GM18505 (cell line): Measurements from ENCODE around the gene CAPZA2.
"Not testable (repeated sequence)": the region's sequence is repeated elsewhere in the genome, so short reads cannot be mapped to it uniquely, and the experiment has no call there.

Experiments
- ATAC-seq: cut with Tn5 transposase; IDR thresholded peaks from one replicate; pipeline ENCODE4 v1.9.1; 2021; ENCODE audit not compliant: unreplicated experiment
- POLR2A ChIP-seq: IDR thresholded peaks from 4 replicates; pipeline ENCODE4 v1.6.1; 2011; ENCODE audit warnings: borderline replicate concordance; ENCODE audit not compliant: insufficient read depth, insufficient read length; ENCODE audit errors: extremely low read depth

Gene CAPZA2

GRCh38 chr7:116912269-116912909, 50.0 kb downstream of the CAPZA2 start:
- ATAC-seq = no peak
- no peak for TF ChIP-seq POLR2A

GRCh38 chr7:116918704-116919103, 56.3 kb downstream of the CAPZA2 start:
- no peak for TF ChIP-seq POLR2A
- ATAC-seq = no peak

- ATAC-seq = no peak
- TF ChIP-seq POLR2A = no peak
These were observed 58.0 kb downstream of the CAPZA2 start for GRCh38 chr7:116920359-116920758.

GRCh38 chr7:116922545-116922944, 60.2 kb downstream of the CAPZA2 start:
- ATAC-seq = no peak
- TF ChIP-seq POLR2A = no peak

- no peak for ATAC-seq
These were observed 62.4 kb downstream of the CAPZA2 start for GRCh38 chr7:116924741-116925140.

GRCh38 chr7:116929021-116929420, 66.6 kb downstream of the CAPZA2 start:
- TF ChIP-seq POLR2A = no peak
- no peak for ATAC-seq

More at GRCh38 chr7:116924741-116925140, 62.4 kb downstream of the CAPZA2 start:
- no peak for TF ChIP-seq POLR2A

GRCh38 chr7:116929914-116930913, 67.8 kb downstream of the CAPZA2 start:
- peak; percentile 70 for ATAC-seq
- TF ChIP-seq POLR2A = no peak

- no peak for TF ChIP-seq POLR2A
- no peak for ATAC-seq
These were observed 70.2 kb downstream of the CAPZA2 start for GRCh38 chr7:116932566-116932965.

- no peak for ATAC-seq
- TF ChIP-seq POLR2A = no peak
These were observed 71.1 kb downstream of the CAPZA2 start for GRCh38 chr7:116933465-116933864.

GRCh38 chr7:116934580-116934979, 72.2 kb downstream of the CAPZA2 start:
- no peak for TF ChIP-seq POLR2A
- no peak for ATAC-seq

GRCh38 chr7:116936844-116937243, 74.5 kb downstream of the CAPZA2 start:
- not testable (repeated sequence) for ATAC-seq

GRCh38 chr7:116938678-116939077, 76.3 kb downstream of the CAPZA2 start:
- ATAC-seq = no peak
- TF ChIP-seq POLR2A = no peak

GRCh38 chr7:116940689-116941370, 78.4 kb downstream of the CAPZA2 start:
- ATAC-seq = no peak

GRCh38 chr7:116942504-116942903, 80.1 kb downstream of the CAPZA2 start:
- no peak for ATAC-seq
- TF ChIP-seq POLR2A = no peak

More at GRCh38 chr7:116940689-116941370, 78.4 kb downstream of the CAPZA2 start:
- TF ChIP-seq POLR2A = no peak

- no peak for TF ChIP-seq POLR2A
- ATAC-seq = no peak
These were observed 86.5 kb downstream of the CAPZA2 start for GRCh38 chr7:116948934-116949333.
